ENCODE results near the gene CD37.

Gene CD37

DNA sequence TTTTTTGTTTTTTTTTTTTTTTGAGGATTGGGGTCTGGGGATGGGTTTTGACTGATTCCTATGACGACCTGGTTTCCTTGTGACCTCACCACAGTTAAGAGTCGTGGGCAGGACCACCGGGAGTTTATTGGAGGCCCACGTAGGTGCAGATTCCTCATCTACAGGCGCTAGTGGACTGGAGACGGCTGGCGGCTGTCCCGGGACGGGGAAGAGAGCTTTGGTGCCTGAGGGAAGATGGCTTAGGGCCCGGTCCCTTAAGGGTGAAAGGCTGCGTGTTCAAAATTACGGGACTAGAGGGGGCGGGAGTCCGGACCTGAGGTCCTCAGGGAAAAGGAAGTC, 27.7 kb downstream of the CD37 start:
- TF ChIP-seq TOX (CRISPR knock-in tag; IDR thresholded peaks at IDR 0.05; ENCODE audit: borderline replicate concordance) = no peak
- no peak for TF ChIP-seq ZC3H10 (CRISPR knock-in tag; IDR thresholded peaks at IDR 0.05)
- TF ChIP-seq BACH2 (CRISPR knock-in tag; IDR thresholded peaks at IDR 0.05; ENCODE audit: borderline replicate concordance) = no peak
- TF ChIP-seq OSR1 (CRISPR knock-in tag; IDR thresholded peaks at IDR 0.05) = no peak
- TF ChIP-seq ZNF70 (CRISPR knock-in tag; IDR thresholded peaks at IDR 0.05) = no peak
- TF ChIP-seq ESRRG (CRISPR knock-in tag; IDR thresholded peaks at IDR 0.05) = no peak
- no peak for TF ChIP-seq GLIS3 (CRISPR knock-in tag; IDR thresholded peaks at IDR 0.05)
- TF ChIP-seq SNAI2 (CRISPR knock-in tag; IDR thresholded peaks at IDR 0.05) = no peak
- TF ChIP-seq ZFP30 (CRISPR knock-in tag; IDR thresholded peaks at IDR 0.05) = no peak
- no peak for TF ChIP-seq RARB (CRISPR knock-in tag; IDR thresholded peaks at IDR 0.05)
- TF ChIP-seq ZFP3 (CRISPR knock-in tag; IDR thresholded peaks at IDR 0.05) = no peak
- TF ChIP-seq TCF4 (CRISPR knock-in tag; IDR thresholded peaks at IDR 0.05; ENCODE audit: borderline replicate concordance) = no peak
- no peak for TF ChIP-seq ISL1 (CRISPR knock-in tag; IDR thresholded peaks at IDR 0.05)
- no peak for TF ChIP-seq ARNTL (CRISPR knock-in tag; IDR thresholded peaks at IDR 0.05; ENCODE audit: borderline replicate concordance, low read depth)
- TF ChIP-seq, protein P1, sequence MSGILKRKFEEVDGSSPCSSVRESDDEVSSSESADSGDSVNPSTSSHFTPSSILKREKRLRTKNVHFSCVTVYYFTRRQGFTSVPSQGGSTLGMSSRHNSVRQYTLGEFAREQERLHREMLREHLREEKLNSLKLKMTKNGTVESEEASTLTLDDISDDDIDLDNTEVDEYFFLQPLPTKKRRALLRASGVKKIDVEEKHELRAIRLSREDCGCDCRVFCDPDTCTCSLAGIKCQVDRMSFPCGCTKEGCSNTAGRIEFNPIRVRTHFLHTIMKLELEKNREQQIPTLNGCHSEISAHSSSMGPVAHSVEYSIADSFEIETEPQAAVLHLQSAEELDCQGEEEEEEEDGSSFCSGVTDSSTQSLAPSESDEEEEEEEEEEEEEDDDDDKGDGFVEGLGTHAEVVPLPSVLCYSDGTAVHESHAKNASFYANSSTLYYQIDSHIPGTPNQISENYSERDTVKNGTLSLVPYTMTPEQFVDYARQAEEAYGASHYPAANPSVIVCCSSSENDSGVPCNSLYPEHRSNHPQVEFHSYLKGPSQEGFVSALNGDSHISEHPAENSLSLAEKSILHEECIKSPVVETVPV (CRISPR knock-in tag; IDR thresholded peaks at IDR 0.05) = no peak
- TF ChIP-seq POU6F1 (CRISPR knock-in tag; IDR thresholded peaks at IDR 0.05; ENCODE audit: borderline replicate concordance, low read depth) = no peak
- no peak for TF ChIP-seq ZNF8 (CRISPR knock-in tag; IDR thresholded peaks at IDR 0.05)
- TF ChIP-seq CSDC2 (CRISPR knock-in tag; IDR thresholded peaks at IDR 0.05) = no peak
- ATAC-seq = peak; percentile 18

- no peak for TF ChIP-seq ZC3H10 (CRISPR knock-in tag; IDR thresholded peaks at IDR 0.05)
- no peak for TF ChIP-seq ESRRG (CRISPR knock-in tag; IDR thresholded peaks at IDR 0.05)
- TF ChIP-seq SNAI2 (CRISPR knock-in tag; IDR thresholded peaks at IDR 0.05) = no peak
- peak; percentile 84 for ATAC-seq
Measured at GRCh38 chr19:49363268-49364082, 28.3 kb downstream of the CD37 start, which contains the start of gene DKKL1. Gene DKKL1 (plus strand): TSS chr19:49363877. CDS start chr19:49363999, 122 bp downstream.

DNA sequence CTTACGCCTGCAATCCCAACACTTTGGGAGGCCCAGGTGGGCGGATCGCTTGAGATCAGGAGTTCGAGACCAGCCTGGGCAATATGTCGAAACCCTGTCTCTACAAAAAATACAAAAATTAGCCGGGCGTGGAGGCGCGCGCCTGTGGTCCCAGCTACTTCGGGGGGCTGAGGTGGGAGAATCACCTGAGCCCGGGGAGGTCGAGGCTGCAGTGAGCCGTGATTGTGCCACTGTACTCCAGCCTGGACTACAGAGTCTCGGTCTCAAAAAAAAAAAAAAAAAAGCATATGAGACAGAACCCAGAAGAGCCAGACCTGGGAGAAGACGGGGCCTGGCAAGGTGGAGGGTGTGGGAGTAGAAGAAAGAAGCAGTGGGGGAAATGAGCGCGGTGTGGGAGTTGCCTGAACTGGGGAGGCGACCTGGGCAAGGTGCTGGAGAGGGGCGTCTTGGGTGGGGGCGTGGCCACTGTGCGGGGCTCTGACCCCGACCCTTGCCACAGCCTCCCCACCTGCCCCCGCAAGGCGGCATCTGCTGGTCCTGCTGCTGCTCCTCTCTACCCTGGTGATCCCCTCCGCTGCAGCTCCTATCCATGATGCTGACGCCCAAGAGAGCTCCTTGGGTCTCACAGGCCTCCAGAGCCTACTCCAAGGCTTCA, 29.0 kb downstream of the CD37 start:
- ATAC-seq = no peak
- TF ChIP-seq RARB (CRISPR knock-in tag; IDR thresholded peaks at IDR 0.05) (no peak), CREB5 (CRISPR knock-in tag; IDR thresholded peaks at IDR 0.05; ENCODE audit: low read depth) (no peak), POU6F1 (CRISPR knock-in tag; IDR thresholded peaks at IDR 0.05; ENCODE audit: borderline replicate concordance, low read depth) (no peak), ESRRG (CRISPR knock-in tag; IDR thresholded peaks at IDR 0.05) (no peak), ZNF70 (CRISPR knock-in tag; IDR thresholded peaks at IDR 0.05) (no peak), PATZ1 (CRISPR knock-in tag; IDR thresholded peaks at IDR 0.05; ENCODE audit: borderline replicate concordance) (no peak), ZNF565 (CRISPR knock-in tag; conservative IDR thresholded peaks at IDR 0.05; ENCODE audit: low read depth) (no peak), PPARA (CRISPR knock-in tag; IDR thresholded peaks at IDR 0.05; ENCODE audit: borderline replicate concordance) (no peak), ZFP30 (CRISPR knock-in tag; IDR thresholded peaks at IDR 0.05) (no peak), GLIS3 (CRISPR knock-in tag; IDR thresholded peaks at IDR 0.05) (no peak), ISL1 (CRISPR knock-in tag; IDR thresholded peaks at IDR 0.05) (no peak), TCF4 (CRISPR knock-in tag; IDR thresholded peaks at IDR 0.05; ENCODE audit: borderline replicate concordance) (no peak), OSR1 (CRISPR knock-in tag; IDR thresholded peaks at IDR 0.05) (no peak), ZFP3 (CRISPR knock-in tag; IDR thresholded peaks at IDR 0.05) (no peak), ZNF8 (CRISPR knock-in tag; IDR thresholded peaks at IDR 0.05) (no peak), ZC3H10 (CRISPR knock-in tag; IDR thresholded peaks at IDR 0.05) (no peak)
- TF ChIP-seq, protein P1 (CRISPR knock-in tag; IDR thresholded peaks at IDR 0.05) = no peak

Measured in SK-N-SH treated with all-trans-retinoic acid at 6 μM for 48 hours (cell line).